GM12875 (cell line): ENCODE data around the gene PPP1R18.

Source experiments
- H3K4me3 ChIP-seq: one replicate; pipeline ENCODE4 v1.5.1; 2011; ENCODE audit warnings: low read depth, low read length, control low read depth
- TF ChIP-seq, protein P1 (sequence below): IDR thresholded peaks from 2 replicates; pipeline ENCODE4 v1.5.1; 2011; ENCODE audit warnings: low read depth, mild to moderate bottlenecking, control low read depth, inconsistent platforms, low read length, moderate library complexity, borderline replicate concordance; ENCODE audit not compliant: insufficient read depth

PPP1R18 gene

DNA sequence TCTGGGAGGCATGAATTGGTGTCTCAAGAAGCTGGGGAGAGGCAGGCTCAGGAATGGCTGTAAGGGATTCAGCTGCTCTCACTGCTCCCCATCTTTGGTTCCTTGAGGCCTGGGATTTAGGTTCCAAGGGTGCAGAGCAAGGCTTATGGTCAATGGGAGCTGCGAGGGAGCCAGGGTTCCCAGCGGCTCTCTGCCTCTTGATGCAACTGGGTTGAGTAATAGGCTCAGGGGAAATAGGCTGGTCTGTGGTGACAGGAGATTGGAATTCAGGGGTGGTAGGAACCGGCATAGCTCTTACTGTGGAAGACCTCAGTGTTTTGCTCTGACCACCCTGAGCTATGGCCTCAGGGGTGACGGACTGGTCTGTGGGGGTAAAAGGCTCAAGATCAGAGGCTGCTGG is 17.4 kb upstream of the PPP1R18 start:
- H3K4me3 ChIP-seq = no peak overlapping the region
- TF ChIP-seq, protein P1, sequence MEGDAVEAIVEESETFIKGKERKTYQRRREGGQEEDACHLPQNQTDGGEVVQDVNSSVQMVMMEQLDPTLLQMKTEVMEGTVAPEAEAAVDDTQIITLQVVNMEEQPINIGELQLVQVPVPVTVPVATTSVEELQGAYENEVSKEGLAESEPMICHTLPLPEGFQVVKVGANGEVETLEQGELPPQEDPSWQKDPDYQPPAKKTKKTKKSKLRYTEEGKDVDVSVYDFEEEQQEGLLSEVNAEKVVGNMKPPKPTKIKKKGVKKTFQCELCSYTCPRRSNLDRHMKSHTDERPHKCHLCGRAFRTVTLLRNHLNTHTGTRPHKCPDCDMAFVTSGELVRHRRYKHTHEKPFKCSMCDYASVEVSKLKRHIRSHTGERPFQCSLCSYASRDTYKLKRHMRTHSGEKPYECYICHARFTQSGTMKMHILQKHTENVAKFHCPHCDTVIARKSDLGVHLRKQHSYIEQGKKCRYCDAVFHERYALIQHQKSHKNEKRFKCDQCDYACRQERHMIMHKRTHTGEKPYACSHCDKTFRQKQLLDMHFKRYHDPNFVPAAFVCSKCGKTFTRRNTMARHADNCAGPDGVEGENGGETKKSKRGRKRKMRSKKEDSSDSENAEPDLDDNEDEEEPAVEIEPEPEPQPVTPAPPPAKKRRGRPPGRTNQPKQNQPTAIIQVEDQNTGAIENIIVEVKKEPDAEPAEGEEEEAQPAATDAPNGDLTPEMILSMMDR = no peak

DNA sequence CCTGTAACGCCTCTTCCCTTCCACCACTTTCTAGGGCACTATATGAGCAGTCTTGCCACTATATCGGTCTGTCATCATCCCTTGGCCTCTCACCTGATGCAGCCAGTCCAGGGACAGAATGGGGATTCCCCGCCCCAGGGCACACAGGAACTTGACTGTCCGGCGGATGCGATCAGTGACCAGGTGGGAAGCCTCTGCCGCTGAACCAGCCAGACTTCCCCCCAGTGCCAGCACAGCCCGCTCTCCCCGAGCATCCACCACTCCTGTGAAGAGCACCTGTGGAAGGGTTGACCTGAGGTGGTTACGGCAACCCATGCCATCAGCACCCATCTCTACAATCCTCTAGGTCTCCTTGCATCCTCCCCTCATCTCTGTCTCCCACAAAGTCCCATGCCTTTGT is 16.6 kb upstream of the PPP1R18 start:
- H3K4me3 ChIP-seq = no peak overlapping the region
- TF ChIP-seq, protein P1 = no peak

DNA sequence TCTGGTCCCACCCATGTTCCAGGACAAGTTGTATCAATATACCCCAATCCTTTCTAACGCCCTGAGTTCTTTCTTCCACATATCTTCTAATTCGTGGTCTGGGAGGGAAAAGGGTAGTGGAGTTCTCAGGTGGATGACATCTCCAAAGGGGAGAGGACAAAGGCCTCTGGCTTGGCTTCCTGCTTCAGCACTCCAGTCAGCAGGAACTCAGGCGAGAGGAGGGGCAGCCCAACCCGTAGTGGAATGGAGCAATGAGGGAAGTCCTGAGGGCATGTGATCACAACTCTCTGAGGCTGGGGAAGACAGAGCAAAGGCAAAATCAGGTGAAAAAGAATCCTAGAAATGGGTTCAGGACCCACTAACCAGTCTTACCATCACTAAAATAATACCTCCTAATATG is 13.9 kb upstream of the PPP1R18 start:
- H3K4me3 ChIP-seq = no peak overlapping the region
- TF ChIP-seq, protein P1 = no peak

DNA sequence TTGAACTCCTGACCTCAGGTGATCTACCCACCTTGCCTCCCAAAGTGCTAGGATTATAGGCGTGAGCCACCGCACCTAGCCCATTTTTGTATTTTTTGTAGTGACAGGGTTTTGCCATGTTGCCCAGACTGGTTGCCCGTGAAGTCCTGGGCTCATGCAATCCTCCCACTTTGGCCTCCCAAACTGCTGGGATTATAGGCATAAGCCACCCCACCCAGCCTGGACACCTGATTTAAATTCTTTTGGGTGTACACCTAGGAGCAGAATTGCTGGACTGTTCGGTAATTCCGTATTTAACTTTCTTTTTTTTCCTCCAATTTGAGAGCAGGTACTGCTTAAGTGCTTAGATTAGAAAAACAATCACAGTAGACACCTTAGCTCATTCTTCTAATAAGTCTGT is 10.0 kb upstream of the PPP1R18 start:
- H3K4me3 ChIP-seq = no peak overlapping the region
- TF ChIP-seq, protein P1 = no peak

DNA sequence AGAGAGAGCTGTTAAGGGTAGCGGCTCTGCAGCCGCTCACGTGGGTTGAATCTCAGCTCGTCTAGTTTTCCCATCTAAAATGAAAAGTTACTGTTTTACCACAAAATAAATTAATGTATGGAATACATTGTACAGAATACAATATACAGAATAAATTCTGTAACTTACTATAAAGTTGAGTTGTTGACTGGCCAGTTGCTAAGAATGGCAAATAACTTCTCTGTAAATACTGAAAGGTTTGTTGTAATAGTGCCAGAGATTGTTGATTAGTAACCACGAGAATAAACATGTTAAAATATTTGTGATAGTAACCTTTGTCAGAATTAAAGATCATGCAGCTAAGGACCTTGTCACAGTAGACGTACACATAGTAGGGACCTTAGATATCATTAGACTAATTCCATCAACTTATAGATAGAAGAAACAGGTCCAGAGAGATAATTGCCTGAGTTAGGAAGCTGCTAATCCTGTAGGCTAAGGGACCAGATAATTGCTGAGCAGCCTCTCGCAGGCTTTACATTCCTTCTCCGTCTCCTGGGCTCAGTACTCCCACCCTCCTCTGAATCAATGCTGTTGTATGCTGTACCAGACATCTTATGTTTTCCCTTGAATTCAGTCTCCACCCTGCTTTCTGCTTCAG is 4.9 kb upstream of the PPP1R18 start:
- peak overlapping the region; percentile 48 for H3K4me3 ChIP-seq
- TF ChIP-seq, protein P1 = no peak

DNA sequence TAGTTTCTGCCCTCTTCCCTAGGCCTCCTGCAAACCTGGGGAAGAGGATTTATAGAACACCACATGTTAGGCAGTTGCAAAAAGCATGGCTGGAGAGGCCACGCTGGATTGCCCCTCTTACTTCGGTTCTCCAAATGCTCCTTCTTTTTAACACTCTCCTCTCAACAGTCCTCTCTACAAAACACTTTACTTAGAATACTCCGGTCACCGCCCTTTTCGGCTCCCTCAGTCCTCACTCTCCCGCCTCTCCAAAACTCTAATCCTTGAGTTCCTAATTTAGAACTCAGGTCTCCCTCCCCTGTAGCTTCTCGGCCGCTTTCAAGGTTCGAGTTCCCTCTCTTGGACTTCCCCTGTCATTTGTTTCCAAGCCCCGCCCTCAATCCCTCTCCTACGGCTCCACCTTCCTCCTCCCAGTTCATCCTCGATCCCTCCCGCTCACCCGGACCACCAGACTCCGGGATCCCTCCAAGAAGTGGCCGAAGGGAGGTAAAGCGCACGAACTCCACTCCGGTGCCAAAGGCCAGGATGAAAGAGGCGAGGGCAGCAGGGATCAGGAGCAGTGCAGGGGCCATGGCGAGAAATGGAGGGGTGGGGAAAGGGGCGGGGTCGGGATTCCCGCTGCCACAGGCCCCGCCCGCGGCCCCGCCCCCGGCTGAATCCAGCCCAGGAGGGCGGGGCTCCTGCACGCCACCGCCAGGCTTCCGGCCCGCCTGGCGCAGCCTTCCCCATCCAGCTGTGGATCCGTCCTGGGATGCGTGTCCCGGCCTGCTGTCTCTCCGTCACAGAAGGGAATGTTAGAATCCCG is 4.2 kb upstream of the PPP1R18 start, which contains the start of gene NRM:
Gene NRM, minus strand, starts transcription at position 582 of the 805 bp plus-strand sequence. Its CDS starts 10 bp downstream, at position 572.
- H3K4me3 ChIP-seq = peak within 1 kb of the TSS; percentile 76
- TF ChIP-seq, protein P1 = no peak

DNA sequence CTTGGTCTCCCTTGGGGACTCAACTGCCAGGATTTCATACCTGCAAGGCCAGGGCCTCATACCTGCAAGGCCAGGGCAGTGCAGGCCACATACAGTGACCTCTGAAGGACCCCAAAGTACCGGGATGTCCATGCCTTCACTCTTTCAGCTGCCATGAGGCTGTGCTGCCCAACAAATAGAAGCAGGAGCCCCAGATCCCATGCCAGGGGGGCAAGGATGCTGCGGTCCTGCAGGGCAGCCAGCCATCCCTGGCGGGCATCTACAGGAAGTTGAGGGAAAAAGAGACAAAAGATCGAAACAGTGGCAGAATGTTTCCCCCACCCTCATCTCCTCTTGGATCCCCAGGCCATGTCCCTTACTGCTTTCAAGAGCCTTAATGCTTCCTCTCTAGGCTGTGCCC is 3.5 kb upstream of the PPP1R18 start:
- TF ChIP-seq, protein P1 = no peak
- peak overlapping the region; percentile 76 for H3K4me3 ChIP-seq
